Parathyroid adenoma (tissue), 2 donors: Measurements from ENCODE around the gene HERPUD1.

Experiments used
- H2AFZ ChIP-seq: fragments of 300-600 bp; sonication (generic); one replicate; pipeline ENCODE4 v1.7.0; 2017; ENCODE audit warnings: antibody characterized with exemption, mild to moderate bottlenecking
- H3K27ac ChIP-seq: fragments of 300-600 bp; sonication (generic); one replicate; pipeline ENCODE4 v1.7.0; 2017
- H3K27me3 ChIP-seq: fragments of 300-600 bp; sonication (generic); one replicate; pipeline ENCODE4 v1.7.0; 2017; ENCODE audit warnings: low read length; ENCODE audit not compliant: control insufficient read depth, insufficient read depth
- H3K36me3 ChIP-seq: fragments of 300-600 bp; sonication (generic); one replicate; pipeline ENCODE4 v1.7.0; 2017; ENCODE audit warnings: low read length; ENCODE audit not compliant: control insufficient read depth, insufficient read depth
- H3K4me1 ChIP-seq: fragments of 300-600 bp; sonication (generic); one replicate; pipeline ENCODE4 v1.7.0; 2017; ENCODE audit warnings: control low read depth
- H3K4me2 ChIP-seq: fragments of 300-600 bp; sonication (generic); one replicate; pipeline ENCODE4 v1.7.0; 2017; ENCODE audit warnings: low read length
- H3K4me3 ChIP-seq: fragments of 300-600 bp; sonication (generic); one replicate; pipeline ENCODE4 v1.7.0; 2017; ENCODE audit warnings: low read depth, low read length
- H3K79me2 ChIP-seq: fragments of 300-600 bp; sonication (generic); one replicate; pipeline ENCODE4 v1.7.0; 2017; ENCODE audit warnings: control low read depth
- H3K9ac ChIP-seq: fragments of 300-600 bp; sonication (generic); one replicate; pipeline ENCODE4 v1.7.0; 2017; ENCODE audit warnings: mild to moderate bottlenecking
- H3K9me3 ChIP-seq: fragments of 300-600 bp; sonication (generic); one replicate; pipeline ENCODE4 v1.7.0; 2017; ENCODE audit warnings: low read length; ENCODE audit not compliant: control insufficient read depth
- CTCF ChIP-seq: fragments of 300-600 bp; sonication (generic); IDR thresholded peaks from one replicate; pipeline ENCODE4 v1.7.0; 2017; ENCODE audit warnings: antibody characterized with exemption, mild to moderate bottlenecking
- donor health status: primary hyperparathyroidism.

HERPUD1 gene

GRCh38 chr16:56929639-56930038 lies 2.3 kb upstream of the HERPUD1 start:
- Histone ChIP-seq H3K27me3 (no peaks in the 10 kb centered on the region), H3K36me3 (no peaks in the 10 kb centered on the region), H3K4me1 (peaks cover 9% of the 10 kb centered on the region), H3K4me3 (no peak overlapping the region), H2AFZ (no peak overlapping the region), H3K9ac (no peak overlapping the region), H3K9me3 (no peaks in the 10 kb centered on the region), H3K27ac (no peak overlapping the region), H3K79me2 (peaks cover 17% of the 10 kb centered on the region), H3K4me2 (no peak overlapping the region)
- TF ChIP-seq CTCF = no peak

- H3K9me3 ChIP-seq = no peaks in the 10 kb centered on the region
- H3K4me3 ChIP-seq = peak overlapping the region; percentile 96
- no peaks in the 10 kb centered on the region for H3K36me3 ChIP-seq
- H2AFZ ChIP-seq = peak overlapping the region; percentile 87
- peaks cover 25% of the 10 kb centered on the region for H3K79me2 ChIP-seq
- no peak overlapping the region for H3K27ac ChIP-seq
- peak overlapping the region; percentile 57 for H3K4me2 ChIP-seq
- peaks cover 9% of the 10 kb centered on the region for H3K4me1 ChIP-seq
- no peak overlapping the region for H3K9ac ChIP-seq
- H3K27me3 ChIP-seq = no peaks in the 10 kb centered on the region
- no peak for TF ChIP-seq CTCF
These were observed 1.3 kb upstream of the HERPUD1 start for GRCh38 chr16:56930486-56931270.

GRCh38 chr16:56931271-56931891 lies 561 bp upstream of the HERPUD1 start:
- Histone ChIP-seq H3K79me2 (peaks cover 25% of the 10 kb centered on the region), H3K4me1 (peaks cover 9% of the 10 kb centered on the region), H3K36me3 (no peaks in the 10 kb centered on the region), H3K27me3 (no peaks in the 10 kb centered on the region), H3K4me3 (peak overlapping the region; percentile 96), H3K9ac (peak overlapping the region; percentile 24), H3K27ac (peak overlapping the region; percentile 100), H3K9me3 (no peaks in the 10 kb centered on the region), H3K4me2 (peak overlapping the region; percentile 57), H2AFZ (peak overlapping the region; percentile 87)
- TF ChIP-seq CTCF = no peak

- peak; percentile 5 for TF ChIP-seq CTCF
- peaks cover 14% of the 10 kb centered on the region for H3K4me1 ChIP-seq
- H2AFZ ChIP-seq = peak overlapping the region; percentile 87
- no peaks in the 10 kb centered on the region for H3K36me3 ChIP-seq
- H3K27ac ChIP-seq = peak overlapping the region; percentile 100
- H3K27me3 ChIP-seq = no peaks in the 10 kb centered on the region
- H3K4me2 ChIP-seq = peak overlapping the region; percentile 79
- peak overlapping the region; percentile 99 for H3K9ac ChIP-seq
- H3K79me2 ChIP-seq = peaks cover 30% of the 10 kb centered on the region
- peak overlapping the region; percentile 96 for H3K4me3 ChIP-seq
- no peaks in the 10 kb centered on the region for H3K9me3 ChIP-seq
These were observed 1.0 kb downstream of the HERPUD1 start for GRCh38 chr16:56932721-56933619.
